Ecto neural progenitor cell (in vitro differentiated cells): ENCODE data around the gene TMEM245.
A peak's percentile ranks its signal among the peaks of the same experiment; 100 is the strongest.

Experiments used
- DNase-seq: peaks from one replicate; pipeline ENCODE4 v3.0.0-alpha.2; 2018; ENCODE audit warnings: low spot score

Gene TMEM245

GRCh38 chr9:109022873-109023272, 96.9 kb downstream of the TMEM245 start:
- DNase-seq, result no peak

- DNase-seq, result no peak
Measured at GRCh38 chr9:109020581-109021511, 98.9 kb downstream of the TMEM245 start.

GRCh38 chr9:109020113-109020512, 99.6 kb downstream of the TMEM245 start:
- DNase-seq, result no peak

GRCh38 chr9:109019420-109019819, 100.3 kb downstream of the TMEM245 start:
- DNase-seq, result no peak

- DNase-seq, result no peak
Measured at GRCh38 chr9:109017493-109017892, 102.3 kb downstream of the TMEM245 start.

GRCh38 chr9:109017061-109017460, 102.7 kb downstream of the TMEM245 start:
- DNase-seq, result no peak

- no peak for DNase-seq
Measured at GRCh38 chr9:109016132-109016531, 103.6 kb downstream of the TMEM245 start.

- no peak for DNase-seq
Measured at GRCh38 chr9:109014608-109015280, 105.0 kb downstream of the TMEM245 start.

GRCh38 chr9:109013679-109014607, 105.8 kb downstream of the TMEM245 start:
- DNase-seq, result no peak

GRCh38 chr9:109012876-109013678, 106.7 kb downstream of the TMEM245 start, which contains the start of gene CTNNAL1:
CTNNAL1 (minus strand) TSS chr9:109013499; CDS start chr9:109013442, 57 bp downstream.
- peak; percentile 97 for DNase-seq

GRCh38 chr9:109012009-109012875, 107.5 kb downstream of the TMEM245 start:
- DNase-seq, result peak; percentile 78

GRCh38 chr9:109011231-109011671, 108.5 kb downstream of the TMEM245 start:
- no peak for DNase-seq

- DNase-seq, result no peak
Measured at GRCh38 chr9:109010746-109011145, 109.0 kb downstream of the TMEM245 start.

GRCh38 chr9:109005678-109006077, 114.1 kb downstream of the TMEM245 start:
- DNase-seq, result no peak

- no peak for DNase-seq
Measured at GRCh38 chr9:109003116-109003515, 116.6 kb downstream of the TMEM245 start.

GRCh38 chr9:109002141-109002540, 117.6 kb downstream of the TMEM245 start:
- DNase-seq, result no peak

GRCh38 chr9:109001275-109001676, 118.5 kb downstream of the TMEM245 start:
- no peak for DNase-seq

- DNase-seq, result no peak
Measured at GRCh38 chr9:108997112-108997511, 122.6 kb downstream of the TMEM245 start.

GRCh38 chr9:108996643-108997042, 123.1 kb downstream of the TMEM245 start:
- DNase-seq, result no peak

- DNase-seq, result no peak
Measured at GRCh38 chr9:108994695-108995094, 125.1 kb downstream of the TMEM245 start.
